ENCODE data around the gene ZNF587. TPM values are rescaled to one million over a fixed set of nuclear protein-coding genes. Genes with fewer than 3 reads are reported as not detected.
"Not testable (repeated sequence)": the region's sequence is repeated elsewhere in the genome, so short reads cannot be mapped to it uniquely, and the experiment has no call there.

The ZNF587 gene
- total RNA-seq, 6 experiments from 2014 or later: 22.6 to 28.6 (median 25.3) TPM

DNA sequence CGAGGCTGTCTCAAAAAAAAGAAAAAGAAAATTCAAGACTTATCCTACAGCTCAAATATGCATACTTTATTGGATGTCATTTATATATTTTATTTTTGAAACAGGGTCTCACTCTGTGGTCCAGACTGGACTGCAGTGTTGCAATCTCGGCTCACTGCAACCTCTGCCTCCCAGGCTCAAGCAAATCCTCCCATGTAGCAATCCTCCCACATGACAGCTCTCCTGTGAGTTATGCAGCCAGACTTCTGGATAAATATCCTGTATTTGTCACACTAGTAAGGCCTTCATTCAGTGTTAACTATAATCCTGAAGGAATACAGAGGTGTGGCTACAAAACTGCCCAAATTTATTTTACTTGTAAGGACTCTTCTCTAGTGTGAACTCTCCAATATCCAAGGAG, 42.1 kb upstream of the ZNF587 start:
- Mint-ChIP-seq H3K9me3 (no peaks in the 10 kb centered on the region), H3K27ac (no peak overlapping the region), H3K36me3 (ENCODE audit: low read depth) (peaks cover 27% of the 10 kb centered on the region), H3K4me1 (ENCODE audit: low read depth) (peaks cover 22% of the 10 kb centered on the region), H3K4me3 (no peak overlapping the region), H3K27me3 (ENCODE audit: insufficient read depth) (no peaks in the 10 kb centered on the region; the same call in 1 of the 2 replicates)
- DNase-seq: no peak
- TF ChIP-seq, protein P1, sequence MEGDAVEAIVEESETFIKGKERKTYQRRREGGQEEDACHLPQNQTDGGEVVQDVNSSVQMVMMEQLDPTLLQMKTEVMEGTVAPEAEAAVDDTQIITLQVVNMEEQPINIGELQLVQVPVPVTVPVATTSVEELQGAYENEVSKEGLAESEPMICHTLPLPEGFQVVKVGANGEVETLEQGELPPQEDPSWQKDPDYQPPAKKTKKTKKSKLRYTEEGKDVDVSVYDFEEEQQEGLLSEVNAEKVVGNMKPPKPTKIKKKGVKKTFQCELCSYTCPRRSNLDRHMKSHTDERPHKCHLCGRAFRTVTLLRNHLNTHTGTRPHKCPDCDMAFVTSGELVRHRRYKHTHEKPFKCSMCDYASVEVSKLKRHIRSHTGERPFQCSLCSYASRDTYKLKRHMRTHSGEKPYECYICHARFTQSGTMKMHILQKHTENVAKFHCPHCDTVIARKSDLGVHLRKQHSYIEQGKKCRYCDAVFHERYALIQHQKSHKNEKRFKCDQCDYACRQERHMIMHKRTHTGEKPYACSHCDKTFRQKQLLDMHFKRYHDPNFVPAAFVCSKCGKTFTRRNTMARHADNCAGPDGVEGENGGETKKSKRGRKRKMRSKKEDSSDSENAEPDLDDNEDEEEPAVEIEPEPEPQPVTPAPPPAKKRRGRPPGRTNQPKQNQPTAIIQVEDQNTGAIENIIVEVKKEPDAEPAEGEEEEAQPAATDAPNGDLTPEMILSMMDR (IDR thresholded peaks at IDR 0.05): no peak

DNA sequence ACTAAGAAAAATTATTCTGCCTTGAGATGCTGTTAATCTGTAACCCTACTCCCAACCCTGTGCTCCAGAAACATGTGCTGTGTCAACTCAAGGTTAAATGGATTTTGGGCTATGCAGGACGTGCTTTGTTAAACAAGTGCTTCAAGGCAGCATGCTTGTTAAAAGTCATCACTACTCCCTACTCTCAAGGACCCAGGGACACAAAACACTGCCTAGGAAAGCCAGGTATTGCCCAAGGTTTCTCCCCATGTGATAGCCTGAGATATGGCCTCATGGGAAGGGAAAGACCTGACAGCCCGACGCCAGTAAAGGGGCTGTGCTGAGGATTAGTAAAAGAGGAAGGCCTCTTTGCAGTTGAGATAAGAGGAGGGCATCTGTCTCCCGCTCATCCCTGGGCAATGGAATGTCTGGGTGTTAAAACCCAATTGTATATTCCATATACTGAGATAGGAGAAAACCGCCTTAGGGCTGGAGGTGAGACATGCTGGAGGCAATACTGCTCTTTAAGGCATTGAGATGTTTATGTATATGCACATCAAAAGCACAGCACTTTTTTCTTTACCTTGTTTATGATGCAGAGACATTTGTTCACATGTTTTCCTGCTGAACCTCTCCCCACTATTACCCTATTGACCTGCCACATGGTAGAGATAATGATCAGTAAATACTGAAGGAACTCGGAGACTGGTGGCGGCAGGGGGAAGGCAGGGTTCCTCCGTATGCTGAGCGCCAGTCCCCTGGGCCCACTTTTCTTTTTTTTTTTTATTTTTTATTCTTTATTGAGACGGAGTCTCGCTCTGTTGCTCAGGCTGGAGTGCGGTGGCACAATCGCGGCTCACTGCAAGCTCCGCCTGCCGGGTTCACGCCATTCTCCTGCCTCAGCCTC, 39.0 kb upstream of the ZNF587 start:
- not testable (repeated sequence) for H3K4me3 Mint-ChIP-seq; DNase-seq; H3K27me3 Mint-ChIP-seq (ENCODE audit: insufficient read depth); H3K9me3 Mint-ChIP-seq; H3K27ac Mint-ChIP-seq
- Mint-ChIP-seq H3K36me3 (ENCODE audit: low read depth) (peaks cover 32% of the 10 kb centered on the region), H3K4me1 (ENCODE audit: low read depth) (peaks cover 22% of the 10 kb centered on the region)

DNA sequence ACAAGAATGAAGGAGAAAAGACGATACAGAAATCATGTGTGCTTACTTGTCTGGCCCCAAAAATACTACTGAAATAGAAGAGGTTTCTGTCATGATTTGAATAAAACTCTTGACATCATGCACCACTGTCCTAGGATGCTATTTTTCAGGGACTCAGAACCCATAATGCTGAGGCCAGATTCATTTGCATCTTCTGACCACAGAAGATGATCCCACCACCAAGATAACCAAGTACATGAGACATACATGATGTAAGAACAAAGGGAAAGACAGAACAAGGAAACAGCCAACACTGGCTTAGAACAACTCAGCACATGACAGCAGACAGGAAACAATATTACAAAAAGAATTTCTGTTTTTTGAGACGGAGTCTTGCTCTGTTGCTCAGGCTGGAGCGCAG, 37.4 kb upstream of the ZNF587 start:
- Mint-ChIP-seq H3K27me3 (ENCODE audit: insufficient read depth) (peaks cover 4% of the 10 kb centered on the region; the same call in 1 of the 2 replicates), H3K36me3 (ENCODE audit: low read depth) (peaks cover 26% of the 10 kb centered on the region), H3K4me3 (no peak overlapping the region), H3K4me1 (ENCODE audit: low read depth) (peaks cover 22% of the 10 kb centered on the region), H3K9me3 (no peaks in the 10 kb centered on the region), H3K27ac (no peak overlapping the region)
- no peak for DNase-seq
- TF ChIP-seq, protein P1 (IDR thresholded peaks at IDR 0.05): no peak

DNA sequence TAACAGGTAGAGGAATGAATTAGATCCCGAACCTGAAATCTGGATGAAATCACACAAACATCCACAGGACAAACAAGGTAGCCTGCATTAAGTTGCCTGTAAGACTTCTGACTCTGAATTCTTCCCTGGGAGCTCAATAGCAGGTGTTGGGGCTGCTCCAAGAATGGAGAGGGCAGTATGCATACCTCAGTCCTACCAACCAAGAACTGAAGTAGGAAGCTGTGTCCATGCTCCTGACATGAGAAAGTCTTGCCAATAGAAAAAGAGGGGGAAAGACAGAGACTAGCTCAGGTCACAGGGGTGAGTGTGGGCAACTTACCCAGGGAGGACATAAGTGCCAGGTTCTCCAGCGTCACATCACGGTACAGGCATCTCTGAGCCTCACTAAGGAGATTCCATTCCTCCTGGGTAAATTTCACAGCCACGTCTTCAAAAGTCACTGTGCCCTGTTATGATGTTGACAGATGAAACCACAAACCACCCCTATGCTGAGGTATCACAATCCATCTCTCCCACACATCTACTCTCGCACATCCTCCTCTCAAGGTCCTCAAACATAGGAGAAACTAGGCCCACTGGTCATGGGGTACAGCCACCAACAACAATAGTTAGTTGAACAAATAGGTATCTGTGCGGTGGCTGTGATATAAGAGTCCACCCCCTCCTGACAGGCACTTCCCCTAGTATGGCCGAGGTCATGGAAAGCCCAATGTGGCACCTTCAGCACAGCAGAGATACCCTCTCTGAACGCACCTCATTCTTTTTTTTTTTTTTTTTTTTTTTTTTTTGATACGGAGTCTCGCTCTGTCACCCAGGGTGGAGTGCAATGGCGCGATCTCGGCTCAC, 36.5 kb upstream of the ZNF587 start:
- H3K4me1 Mint-ChIP-seq (ENCODE audit: low read depth): peaks cover 23% of the 10 kb centered on the region
- not testable (repeated sequence) for DNase-seq; H3K27ac Mint-ChIP-seq; H3K27me3 Mint-ChIP-seq (ENCODE audit: insufficient read depth); H3K9me3 Mint-ChIP-seq
- H3K36me3 Mint-ChIP-seq (ENCODE audit: low read depth): peaks cover 19% of the 10 kb centered on the region
- H3K4me3 Mint-ChIP-seq: peak overlapping the region; percentile 43

DNA sequence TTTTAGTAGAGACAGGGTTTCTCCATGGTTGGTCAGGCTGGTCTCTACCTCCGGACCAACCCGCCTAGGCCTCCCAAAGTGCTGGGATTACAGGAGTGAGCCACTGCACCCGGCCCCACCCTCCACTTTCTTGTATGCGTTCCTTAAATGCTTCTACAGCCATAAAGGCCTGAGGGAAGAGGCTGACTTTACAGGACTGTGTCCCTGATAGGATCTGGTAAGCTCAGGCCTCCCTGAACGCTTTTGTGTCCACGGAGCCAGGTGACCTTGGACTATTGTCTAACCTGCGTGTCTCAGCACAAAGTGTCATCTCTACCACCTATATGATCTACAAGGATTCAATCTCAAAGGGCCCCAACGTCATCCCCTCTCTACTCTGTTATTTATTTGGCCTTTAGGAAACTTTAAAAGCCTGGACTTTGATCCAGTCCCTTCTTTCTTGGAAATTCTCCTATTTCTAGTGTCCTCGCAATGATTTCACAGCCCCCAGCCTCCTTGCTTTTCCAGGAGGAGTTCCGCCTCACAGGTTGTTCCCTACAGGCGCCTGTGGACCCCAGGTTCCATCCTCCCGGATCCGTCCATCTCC, 35.6 kb upstream of the ZNF587 start:
- peaks cover 19% of the 10 kb centered on the region for H3K36me3 Mint-ChIP-seq (ENCODE audit: low read depth)
- peak overlapping the region; percentile 82 for H3K27ac Mint-ChIP-seq
- TF ChIP-seq, protein P1 (IDR thresholded peaks at IDR 0.05): no peak
- peak overlapping the region; percentile 97 for H3K4me3 Mint-ChIP-seq
- no peaks in the 10 kb centered on the region for H3K9me3 Mint-ChIP-seq
- peaks cover 28% of the 10 kb centered on the region for H3K4me1 Mint-ChIP-seq (ENCODE audit: low read depth)
- DNase-seq: no peak
- H3K27me3 Mint-ChIP-seq (ENCODE audit: insufficient read depth): peaks cover 4% of the 10 kb centered on the region; the same call in 1 of the 2 replicates

DNA sequence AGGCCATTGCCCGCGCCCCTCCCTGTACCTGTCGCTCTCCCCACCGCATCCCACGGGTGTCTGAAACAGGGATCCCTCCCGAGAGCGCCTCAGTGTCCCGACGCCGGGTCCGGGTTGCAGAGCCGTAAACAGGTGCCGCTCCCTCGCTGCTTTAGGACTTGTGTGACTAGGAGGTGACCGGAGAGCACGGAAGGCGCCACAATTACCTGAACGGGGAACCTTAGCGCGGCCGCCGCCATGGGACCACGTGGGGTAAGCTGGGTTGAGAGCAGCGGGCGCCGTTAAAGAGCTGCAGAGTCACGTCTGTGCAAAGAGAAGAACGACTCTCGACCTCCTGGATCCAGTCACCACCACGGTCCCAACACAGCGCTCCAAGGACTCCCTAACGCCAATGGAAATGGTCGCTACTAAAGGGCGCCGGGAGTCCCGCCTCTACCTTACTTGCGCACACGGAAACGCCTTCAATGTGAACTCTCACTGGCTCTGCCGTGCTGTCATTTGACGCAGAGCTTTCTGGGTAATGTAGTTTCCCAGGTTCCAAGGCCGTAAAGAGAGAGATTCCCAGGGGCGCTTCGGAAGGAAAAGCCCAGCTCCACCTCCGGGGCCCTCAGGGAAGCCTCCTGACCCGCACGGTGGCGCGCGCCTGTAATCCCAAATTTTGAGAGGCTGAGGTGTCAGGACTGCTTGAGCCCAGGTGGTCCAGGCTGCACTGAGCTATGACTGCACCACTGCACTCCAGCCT, 35.0 kb upstream of the ZNF587 start, which contains the start of gene ZNF552:
TSS of gene ZNF552 (minus strand) at position 409 of the 742 bp plus-strand sequence. CDS start at position 239, 170 bp downstream.
- Mint-ChIP-seq H3K9me3 (no peaks in the 10 kb centered on the region), H3K4me1 (ENCODE audit: low read depth) (peaks cover 28% of the 10 kb centered on the region), H3K4me3 (peak within 1 kb of the TSS; percentile 97), H3K36me3 (ENCODE audit: low read depth) (peaks cover 14% of the 10 kb centered on the region), H3K27ac (peak within 1 kb of the TSS; percentile 82), H3K27me3 (ENCODE audit: insufficient read depth) (peaks cover 4% of the 10 kb centered on the region; the same call in 1 of the 2 replicates)
- TF ChIP-seq, protein P1 (IDR thresholded peaks at IDR 0.05): 0 out of 2 replicates have a peak, but pooled peaks have one; percentile 12
- DNase-seq: peak; percentile 86
